GM18873 (cell line): Measurements from ENCODE around the gene PVALB.

ENCODE experiments used
- ATAC-seq: cut with Tn5 transposase; IDR thresholded peaks from one replicate; pipeline ENCODE4 v1.9.1; 2021; ENCODE audit warnings: mild to moderate bottlenecking, moderate library complexity, moderate number of reproducible peaks; ENCODE audit not compliant: unreplicated experiment, low FRiP score

The PVALB gene

DNA sequence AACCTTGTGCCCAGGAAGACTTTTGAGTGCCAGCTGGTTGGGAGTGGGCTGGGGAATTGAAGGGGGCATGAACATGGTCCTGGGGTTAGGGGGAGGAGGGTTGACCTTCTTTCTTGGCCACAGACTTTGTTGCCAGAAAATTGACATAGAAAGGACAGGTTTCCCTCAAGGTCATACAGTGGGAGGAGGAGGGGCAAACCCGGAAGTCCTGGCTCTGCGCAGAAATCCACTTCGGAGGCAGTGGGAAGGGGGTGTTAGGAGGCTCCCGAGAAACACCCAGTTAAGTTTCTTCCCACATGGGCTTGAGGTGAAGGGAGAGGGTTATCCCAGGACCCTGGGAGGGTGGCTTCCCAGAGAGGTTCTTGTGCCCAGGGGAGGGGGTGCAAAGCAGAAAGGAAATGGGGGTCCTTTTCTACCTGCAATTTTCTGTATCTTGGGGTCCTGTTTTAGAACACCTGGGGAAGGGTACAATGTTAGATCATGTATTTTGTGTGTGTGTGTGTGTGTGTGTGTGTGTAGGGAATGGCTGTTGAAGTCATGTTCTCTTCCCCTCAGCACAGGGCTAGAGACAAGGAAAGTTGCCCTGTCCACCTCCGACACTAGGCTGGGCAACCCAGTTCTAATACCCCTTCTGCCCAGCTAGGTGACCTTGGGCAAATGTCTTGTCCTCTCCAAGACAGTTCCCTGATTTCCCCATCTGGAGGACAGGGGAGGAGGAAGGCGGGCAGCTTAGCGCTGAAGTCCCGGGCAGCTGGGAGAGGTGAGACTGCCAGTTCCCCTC lies 1.1 kb downstream of the PVALB start:
- ATAC-seq = no peak

DNA sequence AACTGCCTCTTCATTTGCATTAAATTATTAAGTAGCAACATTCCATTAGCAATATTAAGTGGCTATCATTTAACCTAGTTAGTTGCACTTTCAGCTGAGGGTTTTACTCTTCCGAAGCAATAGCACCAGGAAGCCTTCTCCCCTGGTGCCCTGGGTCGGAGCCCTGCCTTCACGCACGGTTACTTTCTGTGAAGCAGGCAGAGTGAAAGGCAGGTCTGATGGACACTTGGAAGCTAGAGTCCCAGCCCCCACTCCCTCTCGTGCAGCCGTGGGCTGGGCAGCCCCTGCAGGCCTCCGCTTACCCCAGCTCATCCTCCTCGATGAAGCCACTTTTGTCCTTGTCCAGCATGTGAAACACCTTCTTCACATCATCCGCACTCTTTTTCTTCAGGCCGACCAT lies 2.0 kb downstream of the PVALB start:
- no peak for ATAC-seq

DNA sequence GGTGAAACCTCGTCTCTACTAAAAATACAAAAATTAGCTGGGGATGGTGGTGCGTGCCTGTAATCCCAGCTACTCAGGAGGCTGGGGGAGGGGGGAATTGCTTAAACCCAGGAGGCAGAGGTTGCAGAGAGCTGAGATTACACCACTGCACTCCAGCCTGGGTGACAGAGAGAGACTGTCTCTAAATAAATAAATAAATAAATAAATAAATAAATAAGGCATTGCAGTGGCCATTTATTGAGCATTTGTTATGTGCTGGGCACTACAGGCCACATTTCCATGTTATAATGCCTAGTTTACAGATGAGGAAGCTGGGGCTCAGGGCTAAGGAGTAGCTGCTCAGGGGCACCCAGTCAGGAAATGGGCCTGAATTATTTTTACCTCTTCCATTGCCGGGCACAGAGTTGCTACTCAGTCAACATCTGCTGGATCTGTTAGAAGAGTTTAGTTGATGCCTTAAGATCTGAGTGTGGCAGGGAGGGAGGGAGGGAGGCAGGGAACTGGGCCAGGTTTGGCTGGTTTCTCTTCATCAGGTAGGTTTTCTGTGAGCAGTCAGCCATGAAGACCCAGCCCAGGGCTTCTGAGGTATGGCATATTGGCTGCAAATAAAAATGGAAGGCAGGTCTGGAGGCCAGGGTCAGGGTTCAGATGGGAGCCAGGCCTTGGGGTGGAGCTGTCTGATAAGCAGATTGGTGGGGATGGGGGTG lies 5.6 kb downstream of the PVALB start:
- no peak for ATAC-seq

DNA sequence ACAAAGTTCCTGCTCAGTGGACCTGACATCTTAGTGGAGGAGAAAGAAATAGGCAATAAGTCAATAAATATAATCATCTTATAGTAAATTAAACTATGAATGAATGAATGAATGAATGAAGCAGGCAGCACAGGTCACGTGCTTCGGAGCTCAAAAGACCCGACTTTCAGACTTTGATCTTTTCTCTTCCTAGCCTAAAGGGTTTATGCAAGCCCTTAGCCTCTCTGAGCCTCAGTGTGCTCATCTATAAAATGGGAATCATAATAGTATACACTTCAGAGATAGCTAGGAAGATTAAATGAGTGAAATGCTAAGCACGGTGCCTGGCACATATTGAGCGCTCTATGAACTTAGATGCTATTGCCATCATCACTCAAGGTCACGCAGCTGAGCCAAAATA lies 7.5 kb downstream of the PVALB start:
- no peak for ATAC-seq

DNA sequence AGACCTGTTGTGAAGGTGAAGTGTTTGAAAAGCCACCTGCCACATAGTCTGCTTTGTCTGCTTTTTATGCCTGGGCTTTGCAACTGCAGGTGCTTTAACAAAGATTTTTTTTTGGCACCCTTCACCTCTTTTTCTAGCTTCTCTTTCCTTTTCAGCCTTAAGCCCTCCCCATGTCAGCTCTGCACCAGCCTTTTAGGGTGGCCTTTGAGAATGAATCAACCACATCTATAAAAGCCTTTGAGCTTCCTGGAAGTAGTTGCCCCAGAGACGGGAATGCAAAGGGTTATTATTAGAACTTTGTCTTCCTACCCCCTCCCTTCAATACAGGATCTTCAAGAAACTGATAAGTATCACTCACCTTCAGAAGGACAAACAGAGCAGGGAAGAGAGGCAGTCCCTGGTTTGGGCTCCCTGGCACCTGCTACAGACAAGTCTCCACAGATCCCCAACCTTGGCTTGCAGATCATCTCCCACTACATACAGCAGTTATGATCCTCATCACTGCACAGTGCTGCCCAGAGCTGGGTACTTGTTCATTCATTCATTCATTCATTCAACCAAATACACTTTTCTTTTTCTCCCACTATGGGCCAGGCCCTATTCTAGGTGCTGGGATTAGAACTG lies 8.0 kb downstream of the PVALB start:
- no peak for ATAC-seq

DNA sequence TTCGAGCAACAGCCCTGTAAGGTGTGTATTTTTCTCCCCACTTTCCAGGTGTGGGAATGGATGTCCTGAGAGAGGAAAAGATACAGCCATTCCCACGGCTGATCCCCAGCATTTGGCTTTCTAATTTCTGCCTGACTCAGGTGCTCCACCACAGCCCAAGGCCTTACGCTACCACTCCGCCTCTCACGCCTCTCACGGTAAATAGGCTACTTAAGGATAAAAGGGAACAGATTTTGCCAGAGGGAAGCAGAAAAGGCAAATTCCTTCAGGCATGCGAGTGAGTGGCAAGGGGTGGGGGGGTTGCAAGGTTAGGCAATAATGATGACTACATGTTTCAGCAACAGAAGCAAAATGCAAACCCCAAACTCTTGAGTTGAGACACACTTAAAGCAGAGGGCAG lies 9.2 kb downstream of the PVALB start:
- ATAC-seq = no peak

DNA sequence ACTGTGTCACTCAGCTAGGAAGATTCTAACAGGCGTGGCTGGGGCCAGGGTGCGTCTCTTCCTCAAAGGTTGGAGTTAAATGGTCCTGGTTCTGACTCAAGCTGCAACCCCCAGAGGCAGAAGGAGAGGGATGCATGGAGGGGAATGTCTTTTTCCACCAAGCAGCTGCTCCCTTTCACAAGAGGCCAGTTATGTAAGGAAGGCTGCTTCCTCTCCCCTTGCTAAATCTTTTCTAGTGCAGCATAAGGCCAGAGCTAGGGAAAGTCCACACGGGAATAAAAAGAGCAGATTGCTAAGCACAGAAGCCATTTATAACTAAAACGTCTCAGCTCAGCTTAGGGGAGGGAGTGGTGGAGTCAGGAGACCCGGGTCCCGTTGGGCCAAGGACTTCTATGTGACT lies 10.0 kb downstream of the PVALB start:
- ATAC-seq = no peak

DNA sequence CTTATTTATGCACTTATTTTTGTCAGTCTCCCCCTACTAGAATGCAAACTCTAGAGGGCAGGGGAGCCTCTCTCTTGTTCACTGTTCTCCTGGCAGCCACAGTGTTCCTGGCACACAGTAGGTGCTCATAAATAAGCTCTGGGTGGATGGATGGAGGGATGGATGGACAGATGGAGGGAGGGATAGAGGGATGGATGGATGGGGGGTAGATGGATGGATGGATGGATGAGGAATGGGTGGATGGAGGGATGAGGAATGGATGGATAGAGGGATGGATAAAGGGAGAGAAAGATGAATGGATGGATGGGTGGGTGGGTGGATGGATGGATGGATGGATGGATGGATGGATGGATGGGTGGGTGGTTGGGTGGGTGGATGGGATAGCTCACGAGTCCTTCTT lies 13.5 kb downstream of the PVALB start:
- no peak for ATAC-seq

DNA sequence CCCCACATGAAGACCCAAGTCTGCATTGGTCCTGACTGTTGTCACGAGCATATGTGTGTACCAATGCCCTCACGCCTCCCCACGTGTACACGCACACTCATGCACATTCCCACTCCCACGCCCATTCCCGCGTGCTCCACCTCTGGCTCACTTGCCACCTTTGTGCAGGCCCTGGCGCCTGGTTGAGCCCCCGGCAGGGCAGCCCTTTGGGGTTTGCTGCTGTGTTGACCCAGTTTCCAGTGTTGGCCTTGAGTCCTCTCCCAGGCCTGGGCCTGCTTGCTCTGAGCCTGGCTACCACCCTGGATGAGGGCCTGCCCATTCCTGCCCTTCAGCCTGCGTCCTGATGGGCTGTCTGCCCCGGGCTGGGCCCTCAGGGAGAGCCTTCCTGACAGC lies 18.2 kb downstream of the PVALB start:
- ATAC-seq = no peak

DNA sequence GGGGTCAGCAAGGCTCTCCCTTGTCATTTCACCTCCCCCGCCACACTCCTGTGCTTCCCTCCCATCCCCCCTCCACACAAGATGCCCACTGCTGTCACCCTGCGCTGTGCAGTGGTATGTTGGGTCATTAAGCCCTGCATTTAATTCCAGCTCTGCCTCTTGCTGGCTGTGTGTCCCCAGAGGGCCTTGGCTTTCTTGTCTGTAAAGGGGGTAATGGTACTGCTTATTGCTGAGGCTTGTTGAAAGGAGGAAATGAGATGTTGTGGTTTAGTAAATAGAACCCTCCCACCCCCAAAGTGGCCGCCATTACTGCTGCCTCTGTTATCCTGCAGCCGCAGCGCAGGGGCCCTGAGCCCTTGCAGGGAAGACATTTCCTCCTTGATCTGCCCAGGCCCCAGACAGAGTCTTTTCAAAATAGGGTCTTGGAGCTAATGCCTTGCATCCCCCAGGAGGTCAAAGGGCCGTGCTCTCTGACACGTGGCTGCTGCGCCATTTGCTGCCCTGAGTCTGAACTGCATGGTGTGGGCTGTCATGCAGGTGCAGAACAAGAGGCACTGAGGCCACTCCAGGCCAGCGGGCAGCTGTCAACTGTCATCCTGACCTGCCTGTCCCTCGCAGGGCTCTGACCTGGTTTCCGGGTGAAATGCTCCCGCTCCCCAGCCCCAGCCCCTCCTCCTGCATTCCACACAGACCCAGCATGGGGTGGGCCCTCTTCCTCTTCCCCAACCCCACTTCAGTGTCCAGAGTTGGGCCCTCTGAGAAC lies 18.7 kb downstream of the PVALB start:
- ATAC-seq = no peak

DNA sequence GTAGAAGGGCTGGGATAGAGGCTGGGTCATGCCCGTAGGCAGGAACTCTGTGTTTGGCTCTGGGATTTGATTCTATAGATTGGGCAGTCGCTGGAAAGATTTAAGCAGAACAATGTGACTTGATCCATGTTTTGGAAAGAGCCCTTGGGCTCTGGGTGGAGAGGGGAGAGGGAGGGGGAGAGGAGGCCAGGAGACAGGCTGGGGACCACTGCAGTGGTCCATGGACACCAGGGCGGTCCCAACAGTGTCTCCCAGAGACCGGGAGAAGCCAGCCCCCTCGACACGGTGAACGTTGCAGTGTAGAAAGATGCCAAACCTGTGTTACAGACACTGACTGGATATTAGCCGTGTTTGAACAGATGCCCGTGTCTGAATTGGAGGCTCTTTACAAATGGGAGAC lies 19.5 kb downstream of the PVALB start:
- no peak for ATAC-seq

DNA sequence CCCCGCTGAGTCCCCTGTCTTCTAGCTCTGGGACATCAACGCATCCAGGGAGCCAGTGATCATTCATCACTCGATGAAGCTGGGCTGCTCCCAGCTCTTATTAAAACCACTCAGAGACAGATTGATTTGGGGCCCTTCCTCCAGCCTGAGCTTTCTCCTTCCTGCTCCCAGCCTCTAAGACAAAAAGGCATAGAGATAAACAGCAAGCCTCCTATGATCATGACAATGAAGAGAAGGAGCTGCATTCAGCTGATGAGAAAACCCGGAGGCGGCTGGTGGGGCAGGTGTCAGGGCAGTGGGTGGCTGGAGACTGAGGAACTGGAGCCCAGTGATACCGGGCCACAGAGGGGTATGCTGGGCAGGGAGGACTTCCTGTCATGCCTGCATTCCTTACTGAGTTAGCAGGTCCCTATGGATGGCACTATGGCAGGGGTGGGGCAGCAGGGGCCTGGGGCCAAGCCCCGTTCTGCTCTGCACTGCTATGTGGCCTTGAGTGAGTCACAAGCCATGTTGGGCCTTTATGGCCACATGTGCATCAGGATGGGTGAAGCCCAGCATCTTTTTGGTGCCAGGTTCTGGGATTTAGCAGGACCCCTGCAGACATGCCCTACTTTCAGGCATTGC lies 20.2 kb downstream of the PVALB start:
- ATAC-seq = no peak

DNA sequence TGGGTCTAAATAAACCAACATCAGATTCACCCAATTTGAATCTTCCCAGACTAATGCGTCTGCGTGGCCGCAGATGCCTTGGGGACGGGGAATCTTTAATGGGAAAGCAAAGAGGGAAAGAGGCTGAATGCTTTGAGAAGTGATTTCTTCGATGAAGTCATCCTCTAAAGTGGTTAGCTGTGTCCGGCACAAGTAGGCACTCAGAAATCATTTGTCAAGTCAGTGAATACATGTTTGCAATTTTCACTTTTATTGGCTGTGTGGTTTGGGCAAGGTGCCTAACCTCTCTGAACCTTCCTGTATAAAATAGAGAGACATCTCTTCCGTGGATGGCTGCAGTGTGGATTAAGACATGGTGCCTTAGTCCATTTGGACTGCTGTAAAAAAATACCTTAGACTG lies 21.2 kb downstream of the PVALB start:
- ATAC-seq = no peak

DNA sequence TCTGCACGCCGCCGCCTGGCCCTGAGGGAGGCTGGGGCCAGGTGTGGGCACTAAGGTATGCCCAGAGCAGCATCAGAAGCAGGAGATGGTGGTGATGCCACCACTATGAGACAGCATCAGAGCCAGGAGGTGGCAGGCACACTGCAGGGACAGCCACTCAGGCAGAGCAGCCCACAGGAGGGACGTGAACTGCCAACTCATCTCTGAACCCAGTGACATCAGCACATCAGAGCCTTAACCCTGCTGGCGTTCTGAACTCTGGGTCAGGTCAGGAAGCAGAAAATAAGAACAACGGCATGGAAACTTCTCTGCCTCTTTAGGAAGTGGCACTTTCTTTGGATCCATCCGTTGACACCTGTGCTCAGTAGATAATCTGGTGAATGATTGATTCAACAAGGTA lies 26.2 kb downstream of the PVALB start:
- no peak for ATAC-seq

DNA sequence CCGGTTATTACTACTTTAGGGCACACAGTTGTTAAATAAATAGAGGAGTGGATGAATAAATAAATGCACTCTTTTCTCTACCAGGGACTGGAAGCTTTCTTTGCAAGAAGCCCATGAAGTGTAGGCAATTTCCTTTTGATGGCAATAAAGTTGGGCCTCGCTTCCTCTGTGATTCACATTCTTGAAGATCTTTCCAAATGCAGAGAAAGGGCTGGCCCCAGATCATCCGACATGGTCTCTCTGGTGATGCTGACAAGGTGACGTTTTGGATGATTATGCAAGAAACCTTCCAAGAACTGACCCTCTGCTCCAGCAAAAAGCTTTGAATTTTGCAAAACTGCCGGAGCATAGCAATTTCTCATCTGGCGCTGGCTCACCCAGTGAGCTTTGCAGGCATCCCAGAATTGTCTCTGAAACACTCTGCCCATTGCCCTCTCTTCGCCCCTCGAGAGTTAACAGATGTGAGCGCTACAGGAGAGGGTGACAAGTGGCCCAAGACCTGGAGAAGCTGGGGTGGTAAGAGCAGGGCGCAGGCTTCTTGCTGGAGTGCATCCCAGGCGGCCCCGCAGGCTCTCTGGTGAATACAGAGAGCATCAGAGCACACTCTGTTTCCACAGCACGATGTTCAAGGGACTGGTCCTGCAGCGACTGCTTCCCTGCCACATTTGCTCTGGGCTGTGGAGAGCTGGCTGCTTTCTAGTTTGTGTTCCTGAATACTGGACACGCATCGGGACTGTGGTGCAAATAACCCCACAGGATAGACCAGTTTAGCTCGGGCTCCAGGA lies 29.4 kb downstream of the PVALB start:
- ATAC-seq = no peak

DNA sequence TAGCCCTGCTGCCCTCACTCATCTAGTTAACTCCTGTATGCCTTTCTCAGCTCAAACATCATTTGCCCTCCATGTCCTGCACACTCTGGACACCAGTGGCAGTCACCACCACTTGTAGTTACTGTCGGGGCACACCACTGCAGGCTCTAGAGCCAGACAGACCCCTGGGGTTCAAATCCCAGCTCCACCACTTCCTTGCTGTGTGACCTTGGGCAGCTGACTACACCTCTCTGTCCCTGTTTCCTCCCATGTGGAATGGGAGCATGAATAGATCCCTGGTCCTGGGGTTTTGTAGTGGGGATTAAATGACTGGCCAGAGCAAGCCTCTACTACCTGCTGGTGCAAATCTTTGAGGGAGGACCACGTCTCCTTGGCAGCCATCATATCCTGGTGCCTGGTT lies 33.1 kb downstream of the PVALB start:
- no peak for ATAC-seq

DNA sequence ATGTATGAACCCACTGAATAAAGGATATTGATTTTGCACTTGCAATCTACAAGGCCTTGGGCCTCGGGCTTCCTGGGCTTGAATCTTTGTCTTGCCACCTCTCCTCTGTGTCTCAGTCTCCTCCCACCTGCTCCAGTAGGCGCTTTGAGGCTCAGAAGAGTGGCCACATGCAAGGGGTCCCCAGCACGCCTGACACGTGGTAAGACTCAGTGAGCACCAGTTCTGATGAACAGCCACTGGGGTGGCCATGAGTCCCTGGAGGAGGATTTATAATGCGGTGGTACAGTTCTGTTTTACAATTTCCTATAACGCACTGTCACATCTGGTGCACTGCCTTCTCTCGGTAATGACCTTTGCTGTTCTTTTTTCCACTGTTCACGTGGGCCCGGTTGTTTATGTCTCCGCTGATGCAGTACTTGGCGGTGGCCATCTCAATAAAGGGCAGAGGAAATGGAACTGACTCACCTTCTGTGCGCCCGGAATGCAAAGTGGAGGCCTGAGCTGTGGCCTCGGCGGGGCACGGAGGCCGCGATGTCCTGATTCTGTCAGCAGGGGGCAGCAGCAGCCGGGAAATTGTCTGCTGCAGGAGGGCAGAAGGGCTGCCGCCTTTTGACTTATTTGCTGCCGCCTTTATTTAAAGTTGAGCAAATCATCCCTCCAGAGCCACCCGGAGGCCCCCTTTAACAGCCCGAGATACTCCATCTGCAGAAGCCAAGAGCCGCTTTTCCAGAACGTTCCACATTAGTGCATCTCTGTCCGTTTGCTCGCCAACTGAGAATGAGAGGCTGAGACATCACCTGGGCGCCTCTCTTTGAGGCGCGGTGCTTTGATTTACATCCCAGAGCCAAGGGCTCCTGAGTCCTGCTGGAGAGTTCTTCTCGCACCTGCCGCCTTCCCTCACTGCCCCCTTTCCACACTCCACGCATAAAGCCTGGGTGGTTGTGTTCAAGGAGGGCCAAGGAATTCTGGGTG lies 34.9 kb downstream of the PVALB start:
- no peak for ATAC-seq

DNA sequence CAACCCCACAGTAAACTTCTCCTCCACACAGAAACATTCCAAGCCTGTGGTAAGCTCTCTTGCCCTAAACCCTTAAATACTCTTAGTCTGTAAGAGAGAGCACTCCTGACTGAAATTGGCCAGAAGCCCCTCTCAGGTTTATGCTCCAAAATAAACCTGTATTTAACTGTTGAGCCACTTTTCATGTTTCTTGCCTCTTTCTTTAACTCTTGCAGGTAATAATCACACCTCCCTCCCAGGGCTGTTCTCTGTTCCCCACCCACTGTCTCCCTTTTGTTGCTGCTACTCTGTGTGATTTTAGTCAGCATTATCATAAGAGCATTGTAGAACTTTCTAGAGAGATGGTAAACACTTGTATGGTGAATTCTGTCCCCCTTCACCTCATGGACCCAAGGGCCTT lies 38.8 kb downstream of the PVALB start:
- ATAC-seq = no peak

DNA sequence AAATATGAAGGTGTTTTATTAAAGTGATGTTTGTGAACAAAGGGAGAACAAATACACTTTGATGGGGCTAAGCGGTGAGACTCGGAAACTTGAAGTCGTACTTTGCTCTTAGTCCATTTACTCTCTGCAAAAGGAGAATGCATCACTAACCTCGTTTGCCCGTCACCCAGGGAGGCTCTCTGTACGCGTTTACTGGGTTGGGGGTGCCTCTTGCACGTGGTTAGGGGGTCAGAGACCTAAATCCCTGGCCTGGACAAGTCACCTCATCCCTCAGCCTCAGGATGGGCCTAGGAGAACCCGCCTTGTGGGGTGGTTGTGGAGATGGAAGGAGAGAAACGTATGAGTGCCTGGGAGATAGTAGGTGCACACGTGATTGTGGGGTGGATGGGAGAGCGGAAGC lies 40.1 kb downstream of the PVALB start:
- ATAC-seq = no peak
